Measurements from ENCODE around the gene CACNA2D3.

CACNA2D3 gene

GRCh38 chr3:55007971-55008370 lies 885.6 kb downstream of the CACNA2D3 start:
- H3K4me2 ChIP-seq (ENCODE audit: low read length): no peak overlapping the region

GRCh38 chr3:55009372-55009771 lies 887.0 kb downstream of the CACNA2D3 start:
- Histone ChIP-seq H2AFZ (peak overlapping the region; percentile 0), H3K4me3 (ENCODE audit: low read depth, low read length) (no peak overlapping the region), H3K9ac (no peak overlapping the region), H3K4me1 (peaks cover 17% of the 10 kb centered on the region), H3K36me3 (ENCODE audit: control insufficient read depth, insufficient read depth, low read length) (no peaks in the 10 kb centered on the region), H3K4me2 (ENCODE audit: low read length) (no peak overlapping the region), H3K27me3 (ENCODE audit: control insufficient read depth, insufficient read depth, low read length) (no peaks in the 10 kb centered on the region), H3K9me3 (ENCODE audit: control insufficient read depth, low read length) (no peaks in the 10 kb centered on the region), H3K27ac (peak overlapping the region; percentile 80), H3K79me2 (no peaks in the 10 kb centered on the region)
- no peak for TF ChIP-seq CTCF (IDR thresholded peaks at IDR 0.05)

More at GRCh38 chr3:55007971-55008370, 885.6 kb downstream of the CACNA2D3 start:
- Histone ChIP-seq H3K4me1 (peaks cover 12% of the 10 kb centered on the region), H3K4me3 (ENCODE audit: low read depth, low read length) (no peak overlapping the region), H2AFZ (no peak overlapping the region), H3K9me3 (ENCODE audit: control insufficient read depth, low read length) (no peaks in the 10 kb centered on the region), H3K27me3 (ENCODE audit: control insufficient read depth, insufficient read depth, low read length) (no peaks in the 10 kb centered on the region), H3K36me3 (ENCODE audit: control insufficient read depth, insufficient read depth, low read length) (no peaks in the 10 kb centered on the region), H3K27ac (no peak overlapping the region), H3K9ac (no peak overlapping the region), H3K79me2 (no peaks in the 10 kb centered on the region)
- TF ChIP-seq CTCF (IDR thresholded peaks at IDR 0.05): no peak

GRCh38 chr3:55012091-55012490 lies 889.7 kb downstream of the CACNA2D3 start:
- H3K36me3 ChIP-seq (ENCODE audit: control insufficient read depth, insufficient read depth, low read length): no peaks in the 10 kb centered on the region
- H3K27me3 ChIP-seq (ENCODE audit: control insufficient read depth, insufficient read depth, low read length): no peaks in the 10 kb centered on the region
- no peak for TF ChIP-seq CTCF (IDR thresholded peaks at IDR 0.05)
- H3K27ac ChIP-seq: peak overlapping the region; percentile 80
- no peaks in the 10 kb centered on the region for H3K9me3 ChIP-seq (ENCODE audit: control insufficient read depth, low read length)
- no peak overlapping the region for H2AFZ ChIP-seq
- H3K4me1 ChIP-seq: peaks cover 17% of the 10 kb centered on the region
- no peak overlapping the region for H3K4me3 ChIP-seq (ENCODE audit: low read depth, low read length)
- no peaks in the 10 kb centered on the region for H3K79me2 ChIP-seq
- no peak overlapping the region for H3K9ac ChIP-seq
- no peak overlapping the region for H3K4me2 ChIP-seq (ENCODE audit: low read length)

GRCh38 chr3:55013145-55013925 lies 891.0 kb downstream of the CACNA2D3 start:
- no peaks in the 10 kb centered on the region for H3K36me3 ChIP-seq (ENCODE audit: control insufficient read depth, insufficient read depth, low read length)
- H3K27ac ChIP-seq: no peak overlapping the region
- H3K4me2 ChIP-seq (ENCODE audit: low read length): no peak overlapping the region
- no peaks in the 10 kb centered on the region for H3K79me2 ChIP-seq
- no peak overlapping the region for H3K4me3 ChIP-seq (ENCODE audit: low read depth, low read length)
- H3K9ac ChIP-seq: no peak overlapping the region
- H3K27me3 ChIP-seq (ENCODE audit: control insufficient read depth, insufficient read depth, low read length): no peaks in the 10 kb centered on the region
- H3K4me1 ChIP-seq: peaks cover 17% of the 10 kb centered on the region
- no peaks in the 10 kb centered on the region for H3K9me3 ChIP-seq (ENCODE audit: control insufficient read depth, low read length)
- no peak overlapping the region for H2AFZ ChIP-seq
- peak; percentile 45 for TF ChIP-seq CTCF (IDR thresholded peaks at IDR 0.05)

GRCh38 chr3:55014081-55014480 lies 891.7 kb downstream of the CACNA2D3 start:
- no peak overlapping the region for H3K4me3 ChIP-seq (ENCODE audit: low read depth, low read length)
- no peak for TF ChIP-seq CTCF (IDR thresholded peaks at IDR 0.05)

More at GRCh38 chr3:55014081-55014480, 891.7 kb downstream of the CACNA2D3 start:
- Histone ChIP-seq H3K79me2 (no peaks in the 10 kb centered on the region), H3K36me3 (ENCODE audit: control insufficient read depth, insufficient read depth, low read length) (no peaks in the 10 kb centered on the region), H3K9me3 (ENCODE audit: control insufficient read depth, low read length) (no peaks in the 10 kb centered on the region), H3K27ac (no peak overlapping the region), H3K4me1 (peaks cover 17% of the 10 kb centered on the region), H3K4me2 (ENCODE audit: low read length) (no peak overlapping the region), H2AFZ (no peak overlapping the region), H3K27me3 (ENCODE audit: control insufficient read depth, insufficient read depth, low read length) (no peaks in the 10 kb centered on the region), H3K9ac (no peak overlapping the region)

Measured in parathyroid adenoma (tissue), 2 donors.